Hepatocyte (in vitro differentiated cells): ENCODE data around the gene CHEK2. TPM values are rescaled to one million over a fixed set of nuclear protein-coding genes. Genes with fewer than 3 reads are reported as not detected.
A peak's percentile ranks its signal among the peaks of the same experiment; 100 is the strongest.

Experiments
- DNase-seq: peaks from one replicate; pipeline ENCODE4 v3.0.0-alpha.2; 2016; ENCODE audit warnings: low spot score
- H2AFZ ChIP-seq: fragments of 200-600 bp; sonication (generic); 2 replicates; pipeline ENCODE4 v1.6.0; 2016; ENCODE audit warnings: antibody characterized with exemption, mild to moderate bottlenecking
- H3K27ac ChIP-seq: fragments of 200-600 bp; sonication (generic); 2 replicates; pipeline ENCODE4 v1.5.1; 2016; ENCODE audit warnings: mild to moderate bottlenecking
- H3K27me3 ChIP-seq: fragments of 200-600 bp; sonication (generic); 2 replicates; pipeline ENCODE4 v1.6.1; 2016
- H3K36me3 ChIP-seq: fragments of 200-600 bp; sonication (generic); replicated peaks from 2 replicates; pipeline ENCODE4 v1.5.1; 2016; ENCODE audit warnings: low read depth; ENCODE audit not compliant: insufficient read depth
- H3K4me1 ChIP-seq: fragments of 200-600 bp; sonication (generic); 2 replicates; pipeline ENCODE4 v1.5.1; 2016; ENCODE audit warnings: mild to moderate bottlenecking, moderate library complexity; ENCODE audit not compliant: insufficient read depth
- H3K4me2 ChIP-seq: fragments of 200-600 bp; sonication (generic); 2 replicates; pipeline ENCODE4 v1.6.0; 2016
- H3K4me3 ChIP-seq: fragments of 200-600 bp; sonication (generic); 2 replicates; pipeline ENCODE4 v1.5.1; 2016; ENCODE audit warnings: mild to moderate bottlenecking
- H3K79me2 ChIP-seq: fragments of 200-600 bp; sonication (generic); 2 replicates; pipeline ENCODE4 v1.6.0; 2017; ENCODE audit warnings: mild to moderate bottlenecking
- H3K9me2 ChIP-seq: fragments of 200-600 bp; sonication (generic); replicated peaks from 2 replicates; pipeline ENCODE4 v1.6.0; 2017; ENCODE audit warnings: mild to moderate bottlenecking; ENCODE audit not compliant: insufficient read depth
- H3K9me3 ChIP-seq: fragments of 200-600 bp; sonication (generic); 2 replicates; pipeline ENCODE4 v1.5.1; 2016; ENCODE audit warnings: low read depth, mild to moderate bottlenecking
- H4K20me1 ChIP-seq: fragments of 200-600 bp; sonication (generic); 2 replicates; pipeline ENCODE4 v1.6.0; 2016; ENCODE audit warnings: mild to moderate bottlenecking; ENCODE audit not compliant: insufficient read depth, poor library complexity, severe bottlenecking
- EZH2 ChIP-seq: fragments of 200-600 bp; sonication (generic); IDR thresholded peaks from 2 replicates; pipeline ENCODE4 v1.6.1; 2016; ENCODE audit warnings: antibody characterized with exemption, mild to moderate bottlenecking, borderline replicate concordance
- EZH2phosphoT487 ChIP-seq: fragments of 200-600 bp; sonication (generic); IDR thresholded peaks from one replicate; pipeline ENCODE4 v1.6.1; 2018; ENCODE audit warnings: antibody characterized with exemption, mild to moderate bottlenecking, low read depth, moderate library complexity; ENCODE audit not compliant: unreplicated experiment, severe bottlenecking
- WGBS: methylation state at CpG from one replicate; pipeline ENCODE4 v1.1.6; 2016; ENCODE audit warnings: low lambda C conversion rate; ENCODE audit errors: missing lambda C conversion rate; 5-methylcytosine and 5-hydroxymethylcytosine counted together
- polyA plus RNA-seq: library from polyadenylated mRNA; unstranded; fragments of >200 nt; fragmentation: Nextera tagmentation; extraction: Ambion mirVana; gene quantifications from 2 replicates; pipeline ENCODE4 v1.2.1, GENCODE V29; 2016
- total RNA-seq: library from RNA; depleted of rRNA; stranded (reverse); fragments of >200 nt; gene quantifications from 2 replicates; pipeline ENCODE4 v1.2.3, GENCODE V29; 2014
- TF ChIP-seq, protein P1 (sequence below): fragments of 200-600 bp; sonication (generic); IDR thresholded peaks from 2 replicates; pipeline ENCODE4 v1.5.1; 2016; ENCODE audit warnings: antibody characterized with exemption, mild to moderate bottlenecking; ENCODE audit not compliant: poor library complexity

Gene CHEK2
- total and polyA plus RNA-seq, 2 experiments from 2014 or later, result 17.1 to 25.9 TPM

DNA sequence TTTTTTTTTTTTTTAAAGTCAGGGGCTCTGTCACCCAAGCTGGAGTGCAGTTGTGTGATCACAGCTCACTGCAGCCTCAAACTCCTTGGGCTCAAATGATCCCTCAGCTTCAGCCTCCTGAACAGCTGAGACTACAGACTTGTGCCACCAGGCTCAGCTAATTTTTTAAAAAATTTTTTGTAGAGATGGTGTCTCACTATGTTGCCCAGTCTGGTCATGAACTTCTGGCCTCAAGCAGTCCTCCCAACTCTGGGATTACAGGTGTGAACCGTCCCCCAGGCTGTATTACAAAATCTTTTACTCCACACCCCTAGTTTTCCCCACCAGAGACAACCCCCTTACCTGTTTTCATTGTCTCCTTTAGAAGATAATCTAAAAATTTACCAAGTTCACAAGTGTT is 32.8 kb upstream of the CHEK2 start:
- H3K9me3 ChIP-seq, result no peaks in the 10 kb centered on the region
- peak overlapping the region; percentile 85 for H3K4me2 ChIP-seq
- H3K36me3 ChIP-seq, result no peaks in the 10 kb centered on the region
- peaks cover 20% of the 10 kb centered on the region for H4K20me1 ChIP-seq
- H3K27ac ChIP-seq, result no peak overlapping the region
- H3K4me3 ChIP-seq, result no peak overlapping the region
- H2AFZ ChIP-seq, result no peak overlapping the region
- H3K27me3 ChIP-seq, result no peaks in the 10 kb centered on the region
- peaks cover 64% of the 10 kb centered on the region for H3K79me2 ChIP-seq
- no peaks in the 10 kb centered on the region for H3K9me2 ChIP-seq
- 91% methylated on average over 1 of the region's 1 CpG for WGBS
- TF ChIP-seq EZH2phosphoT487, result no peak
- DNase-seq, result no peak
- H3K4me1 ChIP-seq, result peaks cover 9% of the 10 kb centered on the region

DNA sequence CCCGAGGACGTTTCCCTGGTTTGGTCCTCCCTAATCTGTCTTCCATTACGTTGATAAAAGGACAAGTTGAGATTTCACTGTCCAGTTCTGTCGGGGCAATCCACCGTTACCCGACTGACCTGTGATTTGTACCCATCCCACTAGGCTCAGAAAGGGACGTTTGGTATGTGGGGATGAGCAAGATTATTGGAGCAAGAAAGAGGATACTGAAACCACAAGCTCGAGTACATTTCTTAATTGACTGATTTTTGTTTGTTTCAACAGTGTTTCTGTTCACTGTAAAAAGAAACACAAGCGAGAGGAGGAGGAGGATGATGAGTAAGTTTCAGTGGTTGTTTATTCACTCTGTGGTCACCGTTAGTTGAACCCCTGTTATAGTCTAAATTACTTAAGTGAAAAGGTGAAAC is 31.8 kb upstream of the CHEK2 start:
- Histone ChIP-seq H3K27ac (peak overlapping the region; percentile 99), H3K4me2 (peak overlapping the region; percentile 85), H4K20me1 (peaks cover 13% of the 10 kb centered on the region), H3K36me3 (no peaks in the 10 kb centered on the region), H3K9me3 (no peaks in the 10 kb centered on the region), H3K4me3 (peak overlapping the region; percentile 84), H3K27me3 (no peaks in the 10 kb centered on the region), H3K4me1 (peaks cover 9% of the 10 kb centered on the region), H2AFZ (peak overlapping the region; percentile 86), H3K9me2 (no peaks in the 10 kb centered on the region), H3K79me2 (peaks cover 55% of the 10 kb centered on the region)
- no peak for TF ChIP-seq EZH2phosphoT487
- TF ChIP-seq EZH2, result no peak
- TF ChIP-seq, protein P1, sequence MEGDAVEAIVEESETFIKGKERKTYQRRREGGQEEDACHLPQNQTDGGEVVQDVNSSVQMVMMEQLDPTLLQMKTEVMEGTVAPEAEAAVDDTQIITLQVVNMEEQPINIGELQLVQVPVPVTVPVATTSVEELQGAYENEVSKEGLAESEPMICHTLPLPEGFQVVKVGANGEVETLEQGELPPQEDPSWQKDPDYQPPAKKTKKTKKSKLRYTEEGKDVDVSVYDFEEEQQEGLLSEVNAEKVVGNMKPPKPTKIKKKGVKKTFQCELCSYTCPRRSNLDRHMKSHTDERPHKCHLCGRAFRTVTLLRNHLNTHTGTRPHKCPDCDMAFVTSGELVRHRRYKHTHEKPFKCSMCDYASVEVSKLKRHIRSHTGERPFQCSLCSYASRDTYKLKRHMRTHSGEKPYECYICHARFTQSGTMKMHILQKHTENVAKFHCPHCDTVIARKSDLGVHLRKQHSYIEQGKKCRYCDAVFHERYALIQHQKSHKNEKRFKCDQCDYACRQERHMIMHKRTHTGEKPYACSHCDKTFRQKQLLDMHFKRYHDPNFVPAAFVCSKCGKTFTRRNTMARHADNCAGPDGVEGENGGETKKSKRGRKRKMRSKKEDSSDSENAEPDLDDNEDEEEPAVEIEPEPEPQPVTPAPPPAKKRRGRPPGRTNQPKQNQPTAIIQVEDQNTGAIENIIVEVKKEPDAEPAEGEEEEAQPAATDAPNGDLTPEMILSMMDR, result no peak
- no peak for DNase-seq
- WGBS, result 4% methylated on average over 10 of the region's 10 CpGs

DNA sequence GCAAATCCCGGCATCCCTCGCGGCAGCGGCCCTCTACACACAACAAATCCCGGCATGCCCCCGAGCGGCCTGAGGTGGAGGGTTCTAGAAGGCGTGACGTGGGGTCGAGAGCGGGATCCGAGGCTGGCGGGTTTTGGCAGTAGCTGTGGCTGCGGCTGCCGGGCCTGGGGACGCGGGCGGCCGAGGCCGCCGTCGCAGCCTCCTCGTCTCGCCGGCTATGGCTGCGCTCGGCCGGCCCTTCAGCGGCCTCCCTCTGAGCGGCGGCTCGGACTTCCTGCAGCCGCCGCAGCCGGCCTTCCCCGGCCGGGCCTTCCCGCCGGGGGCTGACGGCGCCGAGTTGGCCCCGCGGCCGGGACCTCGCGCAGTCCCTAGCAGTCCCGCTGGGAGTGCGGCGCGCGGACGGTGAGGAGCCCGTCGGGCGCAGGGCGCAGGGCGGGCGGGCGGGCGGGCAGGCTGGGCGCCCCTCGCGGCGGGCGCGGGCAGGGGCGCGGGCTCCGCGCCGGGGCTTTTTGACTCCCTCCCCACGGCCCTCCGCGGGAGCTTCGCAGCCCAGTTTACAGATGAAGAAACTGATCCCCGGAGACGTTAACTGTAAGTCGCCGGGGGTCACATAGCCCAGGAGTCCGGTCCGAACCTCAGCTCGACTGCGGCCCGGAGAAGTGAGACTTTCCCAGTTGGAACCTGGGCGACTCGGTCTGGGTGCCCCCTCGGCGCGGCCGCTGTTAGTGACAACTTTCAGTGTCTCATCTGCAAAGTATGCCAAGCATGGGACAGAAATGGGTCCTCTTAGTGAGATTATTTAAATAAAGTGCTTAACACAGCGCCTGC is 31.2 kb upstream of the CHEK2 start, which contains the start of gene CCDC117:
CCDC117 (plus strand) TSS at position 63 of the 828 bp plus-strand sequence; CDS start at position 218, 155 bp downstream.
- peak; percentile 97 for DNase-seq
- H3K27ac ChIP-seq, result peak within 1 kb of the TSS; percentile 99
- peaks cover 9% of the 10 kb centered on the region for H3K4me1 ChIP-seq
- H3K4me3 ChIP-seq, result peak within 1 kb of the TSS; percentile 84
- peak within 1 kb of the TSS; percentile 85 for H3K4me2 ChIP-seq
- peaks cover 7% of the 10 kb centered on the region for H4K20me1 ChIP-seq
- no peaks in the 10 kb centered on the region for H3K9me3 ChIP-seq
- no peaks in the 10 kb centered on the region for H3K9me2 ChIP-seq
- WGBS, result under 1% methylated on average over 67 of the region's 92 CpGs
- H3K27me3 ChIP-seq, result no peaks in the 10 kb centered on the region
- no peaks in the 10 kb centered on the region for H3K36me3 ChIP-seq
- H3K79me2 ChIP-seq, result peaks cover 49% of the 10 kb centered on the region
- H2AFZ ChIP-seq, result peak within 1 kb of the TSS; percentile 93
- TF ChIP-seq, protein P1, result peak; percentile 12
- no peak for TF ChIP-seq EZH2phosphoT487

DNA sequence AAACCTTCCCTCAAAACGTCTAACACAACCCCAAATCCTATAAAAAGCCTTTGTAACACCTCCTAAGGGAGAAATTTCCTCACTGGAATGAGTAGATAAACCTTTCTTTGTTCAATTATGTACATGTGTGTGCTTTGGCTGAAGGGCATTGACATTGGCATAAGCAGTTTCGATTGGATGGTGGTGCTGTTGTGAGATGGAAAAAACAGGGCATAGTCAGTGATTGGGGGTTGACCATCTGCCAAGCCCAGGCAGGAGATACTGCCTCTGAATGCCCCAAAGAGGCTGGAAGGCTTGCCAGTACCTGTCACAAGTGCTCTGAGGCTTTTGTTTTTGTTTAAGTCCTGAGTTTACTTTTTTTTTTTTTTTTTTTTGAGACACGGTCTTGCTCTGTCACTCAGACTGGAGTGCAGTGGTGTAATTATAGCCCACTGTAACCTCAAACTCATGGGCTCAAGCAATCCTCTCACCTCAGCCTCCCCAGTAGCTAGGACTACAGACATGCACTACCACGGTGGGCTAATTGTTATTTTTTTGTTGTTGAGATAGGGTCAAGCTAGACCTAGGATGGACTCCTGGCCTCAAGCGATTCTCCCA is 29.7 kb upstream of the CHEK2 start:
- Histone ChIP-seq H3K27me3 (no peaks in the 10 kb centered on the region), H3K9me2 (no peaks in the 10 kb centered on the region), H3K4me1 (peaks cover 9% of the 10 kb centered on the region), H3K36me3 (no peaks in the 10 kb centered on the region), H2AFZ (no peak overlapping the region), H3K79me2 (peaks cover 33% of the 10 kb centered on the region), H3K4me2 (no peak overlapping the region), H3K4me3 (no peak overlapping the region), H3K27ac (no peak overlapping the region), H3K9me3 (no peaks in the 10 kb centered on the region), H4K20me1 (no peaks in the 10 kb centered on the region)
- WGBS, result 86% methylated on average over 5 of the region's 5 CpGs
- no peak for DNase-seq
- TF ChIP-seq EZH2phosphoT487 (no peak), EZH2 (no peak)
- TF ChIP-seq, protein P1, result no peak
